NCI-H2029 treated with DMSO at 0.1 percent for 48 hours (cell line): Measurements from ENCODE around the gene BZW2.

Experiments used
- DNase-seq: peaks from one replicate; lab custom pipeline; 2025; lab: John Stamatoyannopoulos, UW

The BZW2 gene

DNA sequence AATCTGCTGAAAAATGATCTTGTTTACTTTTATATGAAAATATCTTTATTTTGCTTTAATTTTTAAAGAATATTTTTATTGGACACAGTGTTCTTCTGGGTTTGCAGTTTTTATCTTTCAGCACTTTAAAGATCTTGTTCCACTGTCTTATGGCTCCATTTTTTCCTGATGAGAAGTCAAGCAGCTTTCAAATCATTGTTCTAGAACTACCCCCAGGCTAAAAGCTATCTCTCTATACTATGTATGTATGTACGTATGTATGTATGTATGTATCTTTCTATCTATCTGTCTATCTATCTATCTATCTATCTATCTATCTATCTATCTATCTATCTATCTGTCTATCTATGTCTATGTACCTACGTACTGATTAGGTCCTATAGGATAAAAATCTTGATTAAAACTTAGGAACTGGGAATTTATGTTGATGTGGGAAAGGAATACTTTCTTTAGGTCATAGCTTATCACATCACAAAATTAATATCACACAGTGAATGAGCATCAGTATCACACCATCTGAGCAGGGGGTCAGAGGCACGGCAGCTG is 72.2 kb downstream of the BZW2 start:
- DNase-seq = no peak

DNA sequence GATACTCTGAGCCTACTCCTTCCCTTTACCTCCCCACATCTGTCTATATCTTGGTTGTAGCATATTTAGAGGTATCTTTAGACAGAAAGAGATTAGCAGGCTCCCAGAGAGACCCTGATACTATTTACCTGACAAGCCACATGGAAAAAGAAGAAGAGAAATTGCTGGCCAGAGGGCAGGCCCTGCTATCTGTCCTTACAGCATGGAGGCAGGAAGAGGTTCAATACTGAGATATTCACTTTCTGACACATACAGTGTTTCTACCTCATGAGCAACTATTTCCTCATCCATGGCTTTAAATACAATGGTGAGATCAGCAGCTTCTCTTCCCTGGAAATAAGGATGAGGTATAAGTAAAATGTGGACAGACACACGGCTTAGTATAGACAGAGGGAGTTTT is 73.7 kb downstream of the BZW2 start:
- DNase-seq = no peak

DNA sequence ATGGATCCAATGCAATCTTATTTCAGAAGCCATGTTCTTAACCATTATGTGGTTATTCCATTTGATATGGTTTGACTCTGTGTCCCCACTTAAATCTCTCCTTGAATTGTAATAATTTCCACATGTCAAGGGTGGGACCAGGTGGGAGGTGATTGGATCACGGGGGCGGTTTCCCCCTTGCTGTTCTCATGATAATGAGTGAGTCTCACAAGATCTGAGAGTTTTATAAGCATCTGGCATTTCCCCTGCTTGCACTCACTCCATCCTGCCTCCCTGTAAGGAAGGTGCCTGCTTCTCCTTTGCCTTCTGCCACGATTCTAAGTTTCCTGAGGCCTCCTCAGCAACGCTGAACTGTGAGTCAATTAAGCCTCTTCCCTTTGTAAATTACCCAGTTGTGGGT is 75.6 kb downstream of the BZW2 start:
- DNase-seq = no peak

DNA sequence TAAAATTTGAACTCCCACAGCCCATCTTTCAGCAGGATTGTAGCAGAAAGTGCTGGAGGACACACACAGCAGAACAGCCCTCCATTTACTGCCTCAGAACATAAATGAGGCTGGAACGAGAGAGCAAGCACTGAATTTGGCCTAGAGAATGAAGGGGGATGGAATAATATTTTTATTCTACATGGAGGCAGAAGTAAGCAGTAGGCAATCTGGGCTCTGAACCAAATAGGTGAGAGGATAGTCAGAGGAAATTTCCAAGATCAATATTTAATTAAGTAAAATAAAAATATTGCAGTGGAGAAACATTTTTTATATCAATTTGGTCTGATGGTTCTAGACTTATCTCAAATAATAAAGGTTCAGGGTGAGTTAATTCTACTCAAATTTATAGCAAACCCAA is 78.4 kb downstream of the BZW2 start:
- no peak for DNase-seq

DNA sequence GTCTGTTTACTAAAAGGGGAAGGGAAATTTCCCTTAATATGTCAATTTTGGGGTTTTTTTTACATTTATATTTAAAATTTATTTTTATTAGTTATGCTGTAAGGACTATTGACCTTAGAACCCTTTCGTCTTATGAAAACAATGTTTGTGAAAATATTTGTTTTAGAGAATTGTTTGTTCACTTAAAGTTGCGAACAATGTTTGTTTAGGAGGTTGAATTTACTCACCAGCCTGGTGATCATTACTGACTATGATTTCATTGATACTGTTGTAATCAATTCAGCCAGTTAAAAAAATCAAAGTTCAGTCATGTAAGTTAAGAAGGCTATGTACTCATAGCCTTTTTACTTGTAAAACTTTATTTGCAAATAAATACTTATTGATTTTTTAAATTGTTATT is 80.2 kb downstream of the BZW2 start:
- no peak for DNase-seq

DNA sequence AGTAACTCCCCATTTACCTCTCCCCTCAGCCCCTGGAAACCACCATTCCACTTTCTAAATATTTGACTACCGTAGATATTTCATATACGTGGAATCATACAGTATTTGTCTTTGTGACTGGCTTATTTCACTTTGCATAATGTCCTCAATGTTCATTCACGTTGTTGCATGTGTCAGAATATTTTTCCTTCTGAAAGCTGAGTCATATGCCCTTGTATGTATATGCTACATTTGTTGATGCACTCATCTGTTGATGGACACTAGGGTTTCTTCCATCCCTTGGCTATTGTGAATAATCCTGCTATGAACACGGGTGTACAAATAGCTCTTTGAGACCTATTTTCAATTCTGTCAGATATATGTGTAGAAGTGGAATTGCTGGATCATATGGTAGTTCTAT is 81.8 kb downstream of the BZW2 start:
- DNase-seq = no peak

DNA sequence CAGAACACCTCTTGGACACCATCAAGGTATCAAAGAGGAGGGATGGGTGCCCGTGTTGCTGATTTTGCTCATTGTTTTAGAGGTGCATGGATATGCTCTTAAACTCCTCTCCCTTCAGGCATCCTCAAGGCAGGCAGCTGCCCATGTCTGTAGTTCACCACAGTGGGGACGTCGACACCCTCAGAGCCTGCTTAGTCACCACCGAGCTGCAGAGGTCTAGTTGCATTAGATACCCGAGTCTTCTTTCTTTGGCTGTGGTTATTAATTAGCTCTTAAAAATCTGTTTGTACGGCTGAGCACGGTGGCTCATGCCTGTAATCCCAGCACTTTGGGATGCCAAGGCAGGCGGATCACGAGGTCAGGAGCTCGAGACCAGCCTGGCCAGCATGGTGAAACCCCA is 82.8 kb downstream of the BZW2 start:
- DNase-seq = no peak

DNA sequence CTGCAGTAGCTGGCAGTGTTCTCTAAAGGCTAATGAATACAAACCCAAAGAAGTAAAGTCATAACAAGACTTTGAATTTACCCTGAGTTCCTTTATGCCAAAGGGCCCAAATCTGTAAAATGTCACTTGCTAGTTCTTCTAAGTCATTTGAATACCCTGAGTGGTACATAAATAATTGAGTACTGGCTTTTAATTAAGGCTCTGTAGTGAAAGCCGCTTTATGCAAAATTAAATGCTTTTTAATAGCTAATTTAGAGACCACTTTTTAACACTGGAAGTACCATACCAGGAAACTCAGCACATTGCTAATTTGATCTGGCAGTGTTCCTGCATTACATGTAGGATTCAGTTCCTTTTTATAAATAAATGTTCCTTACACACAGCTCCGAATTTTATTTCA is 83.6 kb downstream of the BZW2 start:
- DNase-seq = no peak

DNA sequence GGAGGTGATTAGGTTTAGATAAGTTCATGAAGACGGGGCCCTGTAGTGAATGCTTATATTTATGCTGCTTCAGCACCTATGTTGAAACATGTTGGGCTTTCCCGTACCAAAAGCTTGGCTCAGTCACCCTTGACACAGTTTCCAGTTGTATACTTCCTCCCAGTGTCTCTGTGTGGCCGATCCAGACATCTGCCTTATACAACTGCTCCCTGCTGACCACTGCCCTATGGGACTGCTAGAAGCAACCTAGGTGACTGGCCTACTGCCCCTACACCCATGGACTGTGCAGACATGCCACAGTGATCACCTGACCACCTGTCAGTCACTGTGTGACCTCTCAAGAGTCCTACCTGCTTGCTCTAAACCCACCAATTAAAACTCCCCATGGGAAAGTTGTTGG is 85.0 kb downstream of the BZW2 start:
- no peak for DNase-seq

DNA sequence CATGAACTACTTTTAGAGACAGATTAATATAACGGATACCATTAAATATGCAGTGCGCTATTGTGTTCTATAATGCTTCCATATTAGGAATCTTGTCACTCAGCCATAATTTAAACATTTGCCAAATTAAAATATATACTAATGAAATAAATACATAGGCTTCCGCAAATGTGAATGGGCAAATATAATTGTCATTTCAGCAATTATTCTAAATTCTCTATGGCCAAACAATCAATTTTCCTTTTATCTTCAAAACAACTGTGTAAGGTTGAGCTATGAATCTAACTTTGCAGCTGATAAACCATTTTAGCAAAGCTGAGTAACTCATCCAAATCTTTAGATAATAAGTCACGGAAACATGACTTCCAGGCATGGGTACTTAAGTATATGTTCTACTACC is 86.8 kb downstream of the BZW2 start:
- DNase-seq = no peak

DNA sequence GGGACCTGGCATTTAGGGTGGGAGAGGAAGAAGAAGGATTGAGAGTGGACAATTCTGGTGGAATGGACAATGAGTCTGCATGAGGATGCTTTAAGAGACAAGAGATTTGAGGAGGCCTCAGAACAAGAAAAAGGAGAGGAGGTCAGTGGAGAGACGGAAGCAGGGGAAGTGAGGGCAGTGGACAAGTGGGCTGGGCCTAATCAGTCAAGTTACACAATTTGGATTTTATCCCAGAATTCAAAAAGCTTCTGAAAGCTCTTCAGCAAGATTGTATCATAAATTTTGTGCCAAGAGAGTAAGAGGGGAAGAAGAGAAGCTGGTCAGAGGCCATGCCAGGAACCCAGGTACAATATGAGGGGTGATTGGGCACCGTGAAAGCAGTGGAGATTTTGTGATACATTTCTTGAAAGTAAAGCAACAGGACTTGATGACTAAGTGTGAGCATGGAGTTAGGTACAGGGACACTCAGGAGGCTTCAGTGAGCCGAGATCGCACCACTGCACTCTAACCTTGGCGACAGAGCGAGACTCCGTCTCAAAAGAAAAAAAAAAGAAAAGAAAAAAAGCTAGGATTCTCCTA is 88.3 kb downstream of the BZW2 start:
- DNase-seq = no peak

DNA sequence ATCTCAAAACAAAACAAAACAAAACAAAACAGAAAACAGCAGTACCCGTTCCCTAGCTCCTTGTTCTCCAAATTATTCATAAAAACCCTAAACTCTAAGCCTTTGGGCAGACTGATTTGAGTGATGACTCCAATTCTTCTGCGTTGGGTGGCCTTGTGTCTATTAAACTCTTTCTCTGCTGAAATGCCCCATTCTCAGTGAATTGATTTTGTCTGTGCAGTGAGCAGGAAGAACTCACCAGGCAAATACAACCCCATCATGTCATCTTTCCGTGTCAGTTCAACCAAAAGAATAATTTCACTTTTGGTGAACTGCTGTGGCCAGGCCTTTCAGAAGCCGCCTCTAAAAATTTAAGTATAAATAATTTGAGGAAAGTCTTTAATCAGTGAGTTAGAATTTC is 89.0 kb downstream of the BZW2 start:
- no peak for DNase-seq

DNA sequence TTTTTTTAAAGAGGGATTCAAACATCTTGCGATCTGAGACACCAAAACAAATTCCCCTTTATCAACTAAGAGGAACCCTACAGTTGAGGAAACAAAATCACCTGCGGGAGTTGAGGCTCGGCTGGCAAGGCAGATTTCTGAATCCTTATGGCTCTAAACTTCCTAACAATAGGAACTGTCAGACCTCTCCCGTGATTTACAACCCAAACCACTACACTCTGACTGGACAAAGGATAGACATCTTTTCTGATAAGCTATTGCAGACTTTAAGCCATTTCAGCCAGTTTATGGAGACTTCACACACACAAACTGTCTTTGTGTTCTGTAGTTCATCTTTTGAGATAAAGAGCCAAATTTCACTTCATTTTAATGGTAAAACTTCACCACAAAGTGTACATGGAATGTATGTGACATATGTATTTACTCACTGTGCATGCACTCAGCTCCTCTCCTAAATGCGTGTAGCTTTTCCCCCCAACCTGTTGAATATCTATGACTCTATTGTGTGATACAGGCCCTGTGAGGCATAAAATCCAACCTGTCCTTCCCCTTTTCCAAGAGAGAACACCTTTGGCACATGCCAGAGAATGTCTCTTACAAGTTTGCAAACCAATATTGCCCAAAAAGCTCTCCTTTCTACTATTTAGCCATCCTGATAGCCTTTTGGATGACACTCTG is 92.2 kb downstream of the BZW2 start:
- DNase-seq = no peak

DNA sequence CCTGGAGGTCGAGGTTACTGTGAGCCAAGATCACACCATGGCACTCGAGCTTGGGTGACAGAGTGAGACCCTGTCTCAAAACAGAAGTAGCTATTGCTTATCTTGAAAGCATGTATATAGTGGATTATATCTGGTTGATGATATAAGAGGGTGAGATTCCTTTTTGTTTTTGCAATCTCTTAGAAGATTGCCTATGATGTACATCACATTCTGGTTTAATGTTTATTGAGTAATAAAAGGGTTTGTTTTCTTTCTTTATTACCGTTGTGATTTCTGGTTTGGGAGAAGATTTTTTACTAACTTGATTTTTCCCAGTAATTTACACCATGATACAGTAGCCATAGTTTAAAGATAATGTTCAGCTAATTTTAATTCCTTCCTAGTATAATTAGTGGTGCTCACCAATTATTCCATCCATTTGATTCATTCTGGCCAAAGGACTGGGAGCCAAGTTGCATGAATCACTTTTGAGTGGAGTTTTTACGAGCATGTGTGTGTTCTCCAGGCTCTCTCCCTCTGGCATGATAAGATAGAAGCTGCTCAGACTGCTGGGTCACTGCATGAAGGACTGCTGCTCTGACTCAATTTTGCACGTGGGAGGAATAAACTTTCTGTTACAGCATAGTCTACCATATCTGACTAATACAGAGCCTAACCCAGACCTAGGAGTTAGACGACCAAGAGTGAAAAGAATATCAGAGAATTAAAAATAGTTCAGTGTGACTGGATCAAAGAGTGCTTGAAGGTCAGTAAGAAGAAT is 94.1 kb downstream of the BZW2 start:
- no peak for DNase-seq

DNA sequence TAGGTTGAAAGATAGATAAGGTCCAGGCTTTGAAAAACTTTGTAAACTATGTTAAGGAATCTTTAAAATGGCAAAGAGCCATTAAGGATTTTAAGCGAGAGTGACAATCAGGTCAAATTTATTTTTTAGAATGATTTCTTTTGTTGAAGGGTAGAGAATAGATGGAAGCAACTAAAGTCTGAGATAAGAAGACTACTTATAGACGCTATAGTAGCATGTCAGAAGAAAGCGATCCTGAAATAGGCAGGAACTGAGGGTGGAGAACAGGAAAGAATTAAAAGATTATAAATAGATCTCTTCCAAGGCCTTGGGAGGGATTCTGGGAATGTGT is 94.6 kb downstream of the BZW2 start:
- no peak for DNase-seq

DNA sequence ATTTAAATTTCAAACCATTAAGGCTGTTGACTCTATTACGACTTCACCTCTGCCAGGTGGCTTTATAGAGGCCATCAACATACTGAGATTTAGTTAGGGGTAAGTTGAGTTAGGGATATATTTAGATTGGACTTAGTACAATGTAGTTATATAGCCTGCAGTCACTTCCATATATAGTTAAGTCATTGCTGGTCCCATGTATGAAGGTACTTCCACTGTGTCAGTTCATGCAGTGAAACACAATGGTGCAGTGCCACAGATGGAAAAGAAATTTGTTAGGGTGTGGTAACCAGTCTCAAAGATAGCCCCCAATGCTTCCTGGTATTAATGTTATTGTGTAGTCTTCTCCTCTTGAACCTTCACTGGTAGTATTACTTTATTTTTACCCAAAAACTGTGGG is 95.0 kb downstream of the BZW2 start:
- no peak for DNase-seq

DNA sequence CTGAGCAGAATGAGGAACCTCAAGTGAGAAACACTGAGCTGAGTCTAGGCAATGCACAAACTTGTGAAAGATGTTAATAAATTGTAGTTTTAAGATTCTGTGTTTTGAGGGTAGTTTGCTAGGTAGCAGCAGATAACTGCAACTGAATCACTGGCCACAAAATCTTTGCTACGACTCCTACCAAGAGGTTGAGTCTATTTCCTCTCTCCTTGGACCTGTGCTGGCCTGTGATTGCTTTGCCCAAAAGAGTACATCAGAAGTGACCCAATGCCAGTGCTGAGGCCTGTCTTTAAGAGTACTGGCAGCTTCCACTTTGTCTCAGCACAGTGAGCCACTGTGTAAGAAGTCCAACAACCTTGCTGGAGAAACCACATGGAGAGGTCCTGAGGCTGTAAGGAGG is 95.7 kb downstream of the BZW2 start:
- DNase-seq = no peak

DNA sequence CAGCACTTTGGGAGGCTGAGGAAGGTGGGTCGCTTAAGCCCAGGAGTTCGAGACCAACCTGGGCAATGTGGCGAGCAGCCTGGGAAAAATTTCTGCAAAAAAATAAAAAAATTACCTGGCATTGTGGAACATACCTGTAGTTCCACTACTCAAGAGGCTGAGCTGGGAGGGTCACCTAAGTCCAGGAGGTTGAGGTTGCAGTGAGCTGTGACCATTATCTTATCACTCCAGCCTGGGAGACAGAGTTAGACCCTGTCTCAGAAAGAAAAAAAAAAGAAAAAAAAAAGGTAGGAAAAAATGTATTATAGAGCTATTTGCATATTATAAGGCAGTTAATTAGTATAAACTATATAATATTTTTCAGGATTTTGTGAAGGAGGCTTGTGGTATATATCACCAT is 96.6 kb downstream of the BZW2 start:
- DNase-seq = no peak

DNA sequence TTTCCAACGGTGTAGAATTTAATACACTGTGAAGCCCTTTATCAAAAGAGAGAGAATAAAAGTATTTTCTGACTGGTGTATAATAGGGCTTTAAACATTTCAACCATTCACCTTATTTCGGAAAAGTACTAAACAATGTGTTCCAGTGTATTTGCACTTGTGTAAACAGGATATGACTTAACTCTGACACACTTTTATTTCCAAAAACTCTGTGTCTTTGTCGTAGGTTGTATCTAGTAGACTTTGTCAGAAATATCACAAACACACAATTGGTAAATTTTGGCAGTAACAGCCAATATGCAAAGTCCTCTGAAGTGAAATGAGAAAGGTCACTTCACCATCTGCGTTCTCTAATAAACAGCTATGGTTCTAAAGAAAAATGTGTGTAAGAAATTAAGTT is 97.3 kb downstream of the BZW2 start:
- DNase-seq = no peak

DNA sequence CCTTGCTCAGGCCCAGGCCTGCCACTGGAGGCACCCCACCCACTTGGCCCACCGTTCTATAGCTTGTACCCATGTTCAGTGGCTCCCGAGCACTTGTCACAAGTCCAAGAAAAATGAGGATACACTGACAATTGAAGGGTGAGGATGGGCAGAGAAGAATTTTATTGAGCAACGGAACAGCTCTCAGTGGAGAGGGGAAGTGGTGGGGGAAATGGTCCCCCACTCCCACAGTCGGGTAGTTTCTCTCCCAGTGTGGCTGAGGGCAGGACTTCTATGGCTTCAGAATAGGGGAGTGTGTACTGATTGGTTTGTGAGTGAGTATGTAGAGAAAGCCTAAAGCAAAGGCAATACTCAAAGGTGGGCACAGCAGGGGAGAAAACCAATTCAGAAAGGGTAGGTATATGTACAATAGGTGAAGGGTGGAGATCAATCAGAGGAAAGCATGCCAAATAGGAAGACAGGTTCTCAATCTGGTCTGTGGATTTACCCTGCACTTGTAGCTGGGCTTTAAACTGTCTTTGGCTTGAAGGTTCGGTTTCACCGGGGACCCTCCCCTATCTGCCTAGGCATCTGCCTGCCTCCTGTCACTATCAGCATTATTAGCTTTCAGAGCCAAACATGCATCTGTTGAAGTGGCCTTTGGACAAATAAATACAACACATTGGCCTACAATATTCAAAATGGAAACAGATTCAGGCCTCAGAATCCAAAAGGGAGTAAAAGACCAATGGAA is 98.7 kb downstream of the BZW2 start:
- DNase-seq = no peak

DNA sequence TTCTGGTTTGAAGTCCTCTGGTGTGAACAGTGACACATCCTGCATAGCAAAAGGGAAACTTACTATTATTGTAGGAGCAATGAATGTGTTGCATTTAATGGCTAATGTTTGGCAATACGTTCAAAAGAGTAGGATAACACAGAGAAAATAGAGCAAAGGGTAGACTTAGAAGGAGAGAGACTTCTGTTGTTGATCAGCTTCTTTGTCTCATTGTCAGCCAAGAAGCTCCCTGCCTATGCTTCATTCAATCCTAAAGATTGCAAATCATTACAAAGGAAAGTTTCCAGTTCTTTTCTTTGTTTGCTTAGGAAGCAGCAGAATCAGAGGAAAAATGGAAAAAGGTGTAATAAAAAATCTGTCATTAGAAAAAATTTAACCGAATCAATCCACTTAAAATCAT is 99.7 kb downstream of the BZW2 start:
- no peak for DNase-seq

DNA sequence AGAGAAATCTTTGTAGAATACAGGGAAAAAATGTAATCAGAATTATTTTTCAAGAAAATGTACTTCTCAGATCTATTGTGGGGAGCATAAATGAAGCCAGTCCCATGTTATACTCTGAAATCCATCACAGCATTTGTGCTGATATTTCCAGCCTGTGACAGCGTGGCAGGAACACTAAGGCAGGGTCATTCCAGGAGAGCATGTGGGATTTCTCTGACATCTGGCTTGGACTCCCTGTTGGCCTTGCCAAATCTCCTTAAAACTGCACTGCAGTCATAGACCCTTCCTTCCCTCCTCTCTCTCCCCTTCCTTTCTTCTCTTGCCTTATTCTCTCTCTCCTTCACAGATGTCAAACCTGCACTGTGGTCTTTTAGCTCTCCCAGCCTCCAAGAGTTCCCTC is 101.1 kb downstream of the BZW2 start:
- no peak for DNase-seq
